Epithelial cell of proximal tubule (primary cell): ENCODE data around the gene ESRRA. TPM values are rescaled to one million over a fixed set of nuclear protein-coding genes. Genes with fewer than 3 reads are reported as not detected.

ENCODE experiments used
- DNase-seq: peaks from one replicate; pipeline ENCODE4 v3.0.0-alpha.2; 2011; ENCODE audit warnings: low read depth
- H3K4me3 ChIP-seq: 2 replicates; pipeline ENCODE4 v1.5.1; 2011; ENCODE audit warnings: low read depth, mild to moderate bottlenecking, low read length
- total RNA-seq: library from RNA; depleted of rRNA; stranded (reverse); fragments of >200 nt; gene quantifications from 2 replicates; pipeline ENCODE4 v1.2.3, GENCODE V29; 2015
- TF ChIP-seq, protein P1 (sequence below): conservative IDR thresholded peaks from 2 replicates; pipeline ENCODE4 v1.5.1; 2012; ENCODE audit warnings: low read depth, mild to moderate bottlenecking, low read length

Gene ESRRA
- 47.2 and 61.9 TPM in 2 replicates for total RNA-seq

- H3K4me3 ChIP-seq: peak within 1 kb of the TSS; percentile 82
- TF ChIP-seq, protein P1, sequence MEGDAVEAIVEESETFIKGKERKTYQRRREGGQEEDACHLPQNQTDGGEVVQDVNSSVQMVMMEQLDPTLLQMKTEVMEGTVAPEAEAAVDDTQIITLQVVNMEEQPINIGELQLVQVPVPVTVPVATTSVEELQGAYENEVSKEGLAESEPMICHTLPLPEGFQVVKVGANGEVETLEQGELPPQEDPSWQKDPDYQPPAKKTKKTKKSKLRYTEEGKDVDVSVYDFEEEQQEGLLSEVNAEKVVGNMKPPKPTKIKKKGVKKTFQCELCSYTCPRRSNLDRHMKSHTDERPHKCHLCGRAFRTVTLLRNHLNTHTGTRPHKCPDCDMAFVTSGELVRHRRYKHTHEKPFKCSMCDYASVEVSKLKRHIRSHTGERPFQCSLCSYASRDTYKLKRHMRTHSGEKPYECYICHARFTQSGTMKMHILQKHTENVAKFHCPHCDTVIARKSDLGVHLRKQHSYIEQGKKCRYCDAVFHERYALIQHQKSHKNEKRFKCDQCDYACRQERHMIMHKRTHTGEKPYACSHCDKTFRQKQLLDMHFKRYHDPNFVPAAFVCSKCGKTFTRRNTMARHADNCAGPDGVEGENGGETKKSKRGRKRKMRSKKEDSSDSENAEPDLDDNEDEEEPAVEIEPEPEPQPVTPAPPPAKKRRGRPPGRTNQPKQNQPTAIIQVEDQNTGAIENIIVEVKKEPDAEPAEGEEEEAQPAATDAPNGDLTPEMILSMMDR: no peak
- peak; percentile 71 for DNase-seq
Measured at GRCh38 chr11:64305075-64305690, at the start of gene ESRRA. Gene ESRRA, plus strand, starts transcription at chr11:64305524. Its CDS starts 1,656 bp downstream, at chr11:64307180.

- DNase-seq: no peak
- TF ChIP-seq, protein P1: no peak
- H3K4me3 ChIP-seq: no peak overlapping the region
Measured at GRCh38 chr11:64256300-64256699, 49.0 kb upstream of the ESRRA start.

- TF ChIP-seq, protein P1: no peak
- no peak for DNase-seq
- no peak overlapping the region for H3K4me3 ChIP-seq
Measured at GRCh38 chr11:64258356-64258755, 47.0 kb upstream of the ESRRA start.

- DNase-seq: no peak
- H3K4me3 ChIP-seq: no peak overlapping the region
- TF ChIP-seq, protein P1: no peak
Measured at GRCh38 chr11:64258946-64259532, 46.3 kb upstream of the ESRRA start.

DNA sequence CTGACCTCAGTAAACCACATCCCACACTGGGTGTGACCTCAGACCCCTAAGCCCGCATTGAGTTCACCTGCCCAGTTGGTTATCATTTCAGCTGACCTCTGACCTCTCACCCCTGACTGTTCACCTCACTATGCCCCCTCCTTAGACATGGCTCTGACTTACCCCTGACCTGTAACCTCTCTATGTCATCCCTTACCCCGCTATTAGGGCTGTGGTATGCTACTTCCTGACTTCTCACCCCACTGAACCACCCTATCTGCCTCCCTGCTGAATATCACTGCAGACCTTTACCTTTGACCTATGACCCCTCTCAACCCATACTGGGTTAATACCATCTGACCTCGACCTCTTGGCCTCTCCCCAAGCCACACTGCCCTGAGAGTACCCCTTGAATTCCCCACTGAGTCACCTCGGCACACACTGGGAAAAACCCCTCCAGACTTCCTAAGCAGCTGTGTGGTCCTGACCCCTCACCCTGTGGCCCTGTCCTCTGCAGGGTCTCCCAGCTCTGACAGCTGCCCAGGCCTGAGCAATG, 45.7 kb upstream of the ESRRA start:
- DNase-seq: no peak
- TF ChIP-seq, protein P1: no peak
- H3K4me3 ChIP-seq: no peak overlapping the region

GRCh38 chr11:64260147-64260708, 45.1 kb upstream of the ESRRA start:
- TF ChIP-seq, protein P1: no peak
- no peak overlapping the region for H3K4me3 ChIP-seq
- no peak for DNase-seq
